ENCODE results near the gene SYT3.

The SYT3 gene

GRCh38 chr19:50677636-50678035 lies 38.0 kb upstream of the SYT3 start:
- DNase-seq (ENCODE audit: extremely low read depth, insufficient read length) = no peak
- peaks cover 1% of the 10 kb centered on the region for H3K27me3 ChIP-seq (replicated peaks; ENCODE audit: control insufficient read depth, insufficient read depth, low read length)
- no peak overlapping the region for H3K4me3 ChIP-seq (replicated peaks; ENCODE audit: low read depth, low read length)
- no peak for TF ChIP-seq CTCF (IDR thresholded peaks at IDR 0.05; ENCODE audit: insufficient read depth, low read length, poor library complexity, severe bottlenecking)
- H3K36me3 ChIP-seq (ENCODE audit: control insufficient read depth, insufficient read depth, low read length) = no peaks in the 10 kb centered on the region

GRCh38 chr19:50676625-50677197 lies 37.0 kb upstream of the SYT3 start:
- Histone ChIP-seq H3K27me3 (replicated peaks; ENCODE audit: control insufficient read depth, insufficient read depth, low read length) (peaks cover 1% of the 10 kb centered on the region), H3K36me3 (ENCODE audit: control insufficient read depth, insufficient read depth, low read length) (no peaks in the 10 kb centered on the region), H3K4me3 (replicated peaks; ENCODE audit: low read depth, low read length) (no peak overlapping the region)
- no peak for DNase-seq (ENCODE audit: extremely low read depth, insufficient read length)
- no peak for TF ChIP-seq CTCF (IDR thresholded peaks at IDR 0.05; ENCODE audit: insufficient read depth, low read length, poor library complexity, severe bottlenecking)

GRCh38 chr19:50673118-50673517 lies 33.4 kb upstream of the SYT3 start:
- DNase-seq (ENCODE audit: extremely low read depth, insufficient read length) = no peak
- no peak for TF ChIP-seq CTCF (IDR thresholded peaks at IDR 0.05; ENCODE audit: insufficient read depth, low read length, poor library complexity, severe bottlenecking)
- peaks cover 1% of the 10 kb centered on the region for H3K27me3 ChIP-seq (replicated peaks; ENCODE audit: control insufficient read depth, insufficient read depth, low read length)
- H3K36me3 ChIP-seq (ENCODE audit: control insufficient read depth, insufficient read depth, low read length) = no peaks in the 10 kb centered on the region
- H3K4me3 ChIP-seq (replicated peaks; ENCODE audit: low read depth, low read length) = no peak overlapping the region

GRCh38 chr19:50670102-50670380 lies 30.4 kb upstream of the SYT3 start:
- Histone ChIP-seq H3K36me3 (ENCODE audit: control insufficient read depth, insufficient read depth, low read length) (no peaks in the 10 kb centered on the region), H3K27me3 (replicated peaks; ENCODE audit: control insufficient read depth, insufficient read depth, low read length) (peaks cover 1% of the 10 kb centered on the region), H3K4me3 (replicated peaks; ENCODE audit: low read depth, low read length) (no peak overlapping the region)
- no peak for DNase-seq (ENCODE audit: extremely low read depth, insufficient read length)
- no peak for TF ChIP-seq CTCF (IDR thresholded peaks at IDR 0.05; ENCODE audit: insufficient read depth, low read length, poor library complexity, severe bottlenecking)

GRCh38 chr19:50669302-50670101 lies 29.8 kb upstream of the SYT3 start:
- peaks cover 1% of the 10 kb centered on the region for H3K27me3 ChIP-seq (replicated peaks; ENCODE audit: control insufficient read depth, insufficient read depth, low read length)
- no peaks in the 10 kb centered on the region for H3K36me3 ChIP-seq (ENCODE audit: control insufficient read depth, insufficient read depth, low read length)
- peak; percentile 73 for TF ChIP-seq CTCF (IDR thresholded peaks at IDR 0.05; ENCODE audit: insufficient read depth, low read length, poor library complexity, severe bottlenecking)
- DNase-seq (ENCODE audit: extremely low read depth, insufficient read length) = no peak
- H3K4me3 ChIP-seq (replicated peaks; ENCODE audit: low read depth, low read length) = no peak overlapping the region

Measured in GM06990 (cell line).